ENCODE results near the gene COL11A2. TPM values are rescaled to one million over a fixed set of nuclear protein-coding genes. Genes with fewer than 3 reads are reported as not detected.

The COL11A2 gene
- total and polyA plus RNA-seq, 2 of the 13 experiments (the other 11 are each of a cell fraction or from before 2014, with no cell fraction given): 0.55 TPM

GRCh38 chr6:33200219-33201146 lies 8.2 kb upstream of the COL11A2 start, which contains the start of the genes RXRB and SLC39A7 (continued):
- TF ChIP-seq, protein P1, sequence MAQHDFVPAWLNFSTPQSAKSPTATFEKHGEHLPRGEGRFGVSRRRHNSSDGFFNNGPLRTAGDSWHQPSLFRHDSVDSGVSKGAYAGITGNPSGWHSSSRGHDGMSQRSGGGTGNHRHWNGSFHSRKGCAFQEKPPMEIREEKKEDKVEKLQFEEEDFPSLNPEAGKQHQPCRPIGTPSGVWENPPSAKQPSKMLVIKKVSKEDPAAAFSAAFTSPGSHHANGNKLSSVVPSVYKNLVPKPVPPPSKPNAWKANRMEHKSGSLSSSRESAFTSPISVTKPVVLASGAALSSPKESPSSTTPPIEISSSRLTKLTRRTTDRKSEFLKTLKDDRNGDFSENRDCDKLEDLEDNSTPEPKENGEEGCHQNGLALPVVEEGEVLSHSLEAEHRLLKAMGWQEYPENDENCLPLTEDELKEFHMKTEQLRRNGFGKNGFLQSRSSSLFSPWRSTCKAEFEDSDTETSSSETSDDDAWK (CRISPR knock-in tag; IDR thresholded peaks at IDR 0.05): no peak
- TF ChIP-seq SMC3 (IDR thresholded peaks at IDR 0.05; ENCODE audit: low read length) (peak; percentile 6; the same call in 1 of the 2 replicates), HBP1 (CRISPR knock-in tag; IDR thresholded peaks at IDR 0.05; ENCODE audit: low read depth) (peak; percentile 36), DR1 (CRISPR knock-in tag; IDR thresholded peaks at IDR 0.05) (peak; percentile 77), ZNF784 (CRISPR knock-in tag; IDR thresholded peaks at IDR 0.05; ENCODE audit: borderline replicate concordance) (peak; percentile 98), SAP130 (CRISPR knock-in tag; IDR thresholded peaks at IDR 0.05; ENCODE audit: low read depth) (peak; percentile 80), ISX (CRISPR knock-in tag; conservative IDR thresholded peaks at IDR 0.05) (peak; percentile 89; the same call in 1 of the 2 replicates), ZNF850 (CRISPR knock-in tag; conservative IDR thresholded peaks at IDR 0.05) (0 out of 2 replicates have a peak, but pooled peaks have one; percentile 30), SP140L (CRISPR knock-in tag; IDR thresholded peaks at IDR 0.05; ENCODE audit: borderline replicate concordance) (no peak), ZC3H13 (CRISPR knock-in tag; IDR thresholded peaks at IDR 0.05) (peak; percentile 88; the same call in 1 of the 2 replicates), MTF1 (CRISPR knock-in tag; IDR thresholded peaks at IDR 0.05) (no peak), ZNF564 (CRISPR knock-in tag; IDR thresholded peaks at IDR 0.05) (peak; percentile 46; the same call in 1 of the 2 replicates), TFAP4 (IDR thresholded peaks at IDR 0.05; ENCODE audit: borderline replicate concordance, low read depth) (0 out of 2 replicates have a peak, but pooled peaks have one; percentile 8), SP5 (CRISPR knock-in tag; IDR thresholded peaks at IDR 0.05; ENCODE audit: borderline replicate concordance, low read depth) (peak; percentile 64; the same call in 1 of the 2 replicates), PHF8 (CRISPR knock-in tag; IDR thresholded peaks at IDR 0.05) (peak; percentile 92), TSC22D2 (CRISPR knock-in tag; IDR thresholded peaks at IDR 0.05; ENCODE audit: borderline replicate concordance) (0 out of 2 replicates have a peak, but pooled peaks have one; percentile 17), ZKSCAN1 (IDR thresholded peaks at IDR 0.05; ENCODE audit: low read length) (no peak), ZNF788 (CRISPR knock-in tag; IDR thresholded peaks at IDR 0.05; ENCODE audit: borderline replicate concordance) (peak; percentile 95), PPARG (CRISPR knock-in tag; conservative IDR thresholded peaks at IDR 0.05) (peak; percentile 98), ZC3H4 (CRISPR knock-in tag; IDR thresholded peaks at IDR 0.05; ENCODE audit: borderline replicate concordance) (peak; percentile 4; the same call in 1 of the 2 replicates), ZNF776 (CRISPR knock-in tag; IDR thresholded peaks at IDR 0.05) (peak; percentile 73; the same call in 1 of the 2 replicates), ZNF629 (CRISPR knock-in tag; conservative IDR thresholded peaks at IDR 0.05) (no peak; the same call in 1 of the 2 replicates), ZNF138 (CRISPR knock-in tag; IDR thresholded peaks at IDR 0.05; ENCODE audit: low read depth) (peak; percentile 2; the same call in 1 of the 2 replicates), SP1 (IDR thresholded peaks at IDR 0.05) (peak; percentile 88), SP1 (CRISPR knock-in tag; IDR thresholded peaks at IDR 0.05) (peak; percentile 78), FLYWCH1 (CRISPR knock-in tag; IDR thresholded peaks at IDR 0.05) (0 out of 2 replicates have a peak, but pooled peaks have one; percentile 58), TBL1XR1 (IDR thresholded peaks at IDR 0.05; ENCODE audit: borderline replicate concordance, low read length, partially characterized antibody) (peak; percentile 36)
